DMS 273 (cell line): ENCODE results near the gene APOC4.
A peak's percentile ranks its signal among the peaks of the same experiment; 100 is the strongest.
"Not testable (repeated sequence)": the region's sequence is repeated elsewhere in the genome, so short reads cannot be mapped to it uniquely, and the experiment has no call there.

Experiments used
- DNase-seq: peaks from one replicate; lab custom pipeline; 2025; ENCODE audit not compliant: unreplicated experiment; lab: John Stamatoyannopoulos, UW

Gene APOC4

GRCh38 chr19:44914433-44915206 lies 27.4 kb upstream of the APOC4 start, which contains the start of gene APOC1:
Gene APOC1 (plus strand): TSS chr19:44914608. CDS start chr19:44914892, 284 bp downstream.
- DNase-seq: peak; percentile 95

GRCh38 chr19:44924243-44924725 lies 17.8 kb upstream of the APOC4 start:
- no peak for DNase-seq

GRCh38 chr19:44925114-44925891 lies 16.7 kb upstream of the APOC4 start:
- peak; percentile 71 for DNase-seq

- DNase-seq: not testable (repeated sequence)
These were observed 15.6 kb upstream of the APOC4 start for GRCh38 chr19:44926245-44927077.

GRCh38 chr19:44927746-44928145 lies 14.3 kb upstream of the APOC4 start:
- DNase-seq: peak; percentile 71

- no peak for DNase-seq
These were observed 11.9 kb upstream of the APOC4 start for GRCh38 chr19:44930088-44930487.

GRCh38 chr19:44931541-44931940 lies 10.5 kb upstream of the APOC4 start:
- no peak for DNase-seq

GRCh38 chr19:44939668-44940067 lies 2.4 kb upstream of the APOC4 start:
- DNase-seq: no peak

- DNase-seq: no peak
These were observed 1.8 kb downstream of the APOC4 start for GRCh38 chr19:44943801-44944249.

- DNase-seq: no peak
These were observed 5.1 kb downstream of the APOC4 start for GRCh38 chr19:44947041-44947581.

GRCh38 chr19:44948237-44948636 lies 6.2 kb downstream of the APOC4 start:
- peak; percentile 25 for DNase-seq

- DNase-seq: peak; percentile 74
These were observed 6.8 kb downstream of the APOC4 start for GRCh38 chr19:44948763-44949374.

- DNase-seq: no peak
These were observed 7.5 kb downstream of the APOC4 start for GRCh38 chr19:44949550-44949949.

GRCh38 chr19:44951179-44952159 lies 9.4 kb downstream of the APOC4 start:
- DNase-seq: peak; percentile 92

- DNase-seq: no peak
These were observed 12.2 kb downstream of the APOC4 start for GRCh38 chr19:44954278-44954648.

- DNase-seq: peak; percentile 99
These were observed 12.8 kb downstream of the APOC4 start, which contains the start of gene CLPTM1 for GRCh38 chr19:44954649-44955504. Gene CLPTM1 (plus strand): TSS chr19:44955380. CDS start chr19:44955396, 16 bp downstream.

- peak; percentile 62 for DNase-seq
These were observed 13.7 kb downstream of the APOC4 start for GRCh38 chr19:44955505-44956439.
